ENCODE results near the gene TMEM171. TPM values are rescaled to one million over a fixed set of nuclear protein-coding genes. Genes with fewer than 3 reads are reported as not detected.

TMEM171 gene
- total RNA-seq, 1 experiment from 2014 or later, result not detected

DNA sequence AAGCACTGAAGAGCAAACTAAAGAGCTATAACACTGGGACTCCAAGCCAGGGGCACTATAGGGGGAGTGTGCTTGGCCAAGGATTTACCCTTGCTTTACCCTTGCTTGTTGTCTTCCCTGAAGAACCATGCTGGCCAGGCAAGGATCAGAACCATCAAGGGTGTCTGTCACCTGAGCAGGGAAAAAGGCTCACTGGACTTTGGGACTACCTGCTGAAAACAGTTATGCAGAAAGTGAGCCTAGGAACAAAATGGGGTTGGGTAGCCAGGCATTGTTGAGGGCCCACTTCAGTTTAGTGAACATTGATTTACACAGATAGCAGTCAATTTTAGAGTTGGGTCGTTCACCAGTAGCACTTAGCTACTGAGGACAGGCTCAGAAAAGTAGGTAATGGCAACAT lies 8.0 kb upstream of the TMEM171 start:
- Histone ChIP-seq H3K36me3 (no peaks in the 10 kb centered on the region), H3K9me3 (replicated peaks) (no peaks in the 10 kb centered on the region), H3K4me1 (peaks cover 7% of the 10 kb centered on the region; the same call in 1 of the 2 replicates), H3K4me3 (no peak overlapping the region), H3K27me3 (no peaks in the 10 kb centered on the region), H3K27ac (no peak overlapping the region)
- no peak for DNase-seq

- Histone ChIP-seq H3K36me3 (no peaks in the 10 kb centered on the region), H3K4me3 (no peak overlapping the region), H3K9me3 (replicated peaks) (no peaks in the 10 kb centered on the region), H3K27ac (no peak overlapping the region), H3K27me3 (no peaks in the 10 kb centered on the region; the same call in 1 of the 2 replicates), H3K4me1 (peaks cover 22% of the 10 kb centered on the region)
- no peak for DNase-seq
Observed at GRCh38 chr5:73114044-73114688, 6.2 kb upstream of the TMEM171 start.

GRCh38 chr5:73115399-73116051 lies 4.8 kb upstream of the TMEM171 start:
- Histone ChIP-seq H3K9me3 (replicated peaks) (no peaks in the 10 kb centered on the region), H3K27me3 (no peaks in the 10 kb centered on the region; the same call in 1 of the 2 replicates), H3K27ac (no peak overlapping the region), H3K36me3 (no peaks in the 10 kb centered on the region), H3K4me1 (peaks cover 22% of the 10 kb centered on the region), H3K4me3 (no peak overlapping the region)
- DNase-seq, result peak in 1 of 2 experiments; percentile 9

- peaks cover 22% of the 10 kb centered on the region for H3K4me1 ChIP-seq
- no peak overlapping the region for H3K27ac ChIP-seq
- DNase-seq, result no peak
- no peak overlapping the region for H3K4me3 ChIP-seq
- no peaks in the 10 kb centered on the region; the same call in 1 of the 2 replicates for H3K27me3 ChIP-seq
- H3K36me3 ChIP-seq, result no peaks in the 10 kb centered on the region
- no peaks in the 10 kb centered on the region for H3K9me3 ChIP-seq (replicated peaks)
Observed at GRCh38 chr5:73116506-73116905, 3.9 kb upstream of the TMEM171 start.

DNA sequence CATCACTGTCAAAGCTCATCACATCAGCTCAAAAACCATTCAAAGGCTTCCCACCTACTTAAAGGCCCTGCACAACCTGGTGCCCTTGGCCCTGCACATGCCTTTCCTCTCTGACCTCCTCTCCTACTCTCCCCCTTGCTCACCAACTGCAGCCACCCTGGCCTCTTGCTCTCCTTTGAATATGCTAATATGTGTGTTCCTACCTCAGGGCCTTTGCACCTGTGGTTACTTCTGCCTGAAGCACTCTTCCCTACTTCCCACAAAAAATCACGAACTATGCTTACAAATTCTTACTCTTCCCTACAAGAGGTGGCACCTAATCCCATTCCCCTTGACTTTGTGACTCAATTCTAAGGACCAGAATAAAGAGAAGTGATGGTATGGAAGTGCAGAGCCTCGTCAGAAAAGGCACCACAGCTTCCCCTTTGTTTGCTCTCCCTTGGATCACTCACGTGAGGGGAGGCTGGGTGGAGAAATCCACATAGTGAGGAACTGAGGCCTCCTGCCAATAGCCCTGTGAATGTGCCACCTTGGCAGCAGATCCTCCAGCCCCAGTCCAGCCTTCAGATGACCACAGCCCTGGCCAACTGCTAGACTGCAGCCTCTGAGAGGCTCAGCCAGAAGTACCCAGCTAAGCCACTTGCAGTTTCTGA lies 3.2 kb upstream of the TMEM171 start:
- Histone ChIP-seq H3K9me3 (replicated peaks) (no peaks in the 10 kb centered on the region), H3K36me3 (no peaks in the 10 kb centered on the region), H3K27ac (no peak overlapping the region), H3K27me3 (no peaks in the 10 kb centered on the region; the same call in 1 of the 2 replicates), H3K4me3 (no peak overlapping the region), H3K4me1 (peaks cover 22% of the 10 kb centered on the region)
- DNase-seq, result no peak

DNA sequence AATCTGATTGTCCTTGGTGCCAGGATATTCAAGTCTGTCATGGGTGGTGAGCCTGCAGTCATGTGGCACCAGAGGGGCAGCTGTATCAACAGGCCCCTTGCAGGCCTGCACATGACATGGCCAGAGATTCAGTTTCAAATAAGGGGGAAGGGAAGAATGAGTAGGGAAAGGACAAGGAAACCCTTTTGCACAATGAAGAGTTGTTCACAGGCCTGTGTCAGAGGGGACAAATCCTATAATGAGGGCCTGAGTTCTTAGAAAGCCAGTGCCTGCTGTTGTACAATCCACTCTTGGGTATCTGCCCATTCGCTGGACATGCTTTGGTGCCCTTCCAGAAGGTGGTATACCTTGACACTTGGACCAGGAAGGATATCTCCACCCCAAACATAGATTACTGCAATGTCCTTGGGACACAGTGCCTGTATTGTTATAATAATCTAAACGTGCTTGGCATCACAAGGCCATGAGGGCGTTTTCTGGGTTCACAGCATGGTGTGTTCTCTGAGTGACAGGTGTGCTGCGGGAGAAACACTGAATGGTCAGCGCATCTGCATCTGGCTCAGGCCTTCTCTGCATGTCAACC lies 1.9 kb upstream of the TMEM171 start:
- H3K4me1 ChIP-seq, result peaks cover 32% of the 10 kb centered on the region
- H3K36me3 ChIP-seq, result no peaks in the 10 kb centered on the region
- no peaks in the 10 kb centered on the region; the same call in 1 of the 2 replicates for H3K27me3 ChIP-seq
- no peak overlapping the region for H3K4me3 ChIP-seq
- peak; percentile 38 to 55 for DNase-seq
- H3K9me3 ChIP-seq (replicated peaks), result no peaks in the 10 kb centered on the region
- H3K27ac ChIP-seq, result peak overlapping the region; percentile 27; the same call in 1 of the 2 replicates

GRCh38 chr5:73119451-73120157 lies 771 bp upstream of the TMEM171 start:
- Histone ChIP-seq H3K36me3 (no peaks in the 10 kb centered on the region), H3K27me3 (no peaks in the 10 kb centered on the region; the same call in 1 of the 2 replicates), H3K27ac (no peak overlapping the region), H3K9me3 (replicated peaks) (no peaks in the 10 kb centered on the region), H3K4me1 (peaks cover 32% of the 10 kb centered on the region), H3K4me3 (no peak overlapping the region)
- no peak for DNase-seq

DNA sequence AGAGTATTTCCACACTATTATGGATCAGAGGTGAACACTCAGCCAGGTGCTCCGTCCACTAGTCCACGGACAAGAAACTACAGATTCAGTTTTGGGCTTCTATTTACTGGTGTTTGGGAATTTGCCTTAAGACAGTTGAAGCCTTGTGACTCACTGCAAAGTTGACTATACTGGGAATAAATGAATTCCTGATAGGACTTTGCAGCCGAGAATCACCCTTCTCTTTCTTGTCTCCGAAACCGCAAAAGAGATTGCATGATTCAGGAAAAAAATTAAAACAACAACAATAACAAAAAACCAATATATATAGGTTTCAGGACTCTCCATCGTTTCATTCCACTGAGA lies 716 bp downstream of the TMEM171 start:
- Histone ChIP-seq H3K4me3 (no peak overlapping the region), H3K36me3 (no peaks in the 10 kb centered on the region), H3K4me1 (peaks cover 25% of the 10 kb centered on the region), H3K27me3 (no peaks in the 10 kb centered on the region; the same call in 1 of the 2 replicates), H3K27ac (no peak overlapping the region), H3K9me3 (replicated peaks) (no peaks in the 10 kb centered on the region)
- no peak for DNase-seq

DNA sequence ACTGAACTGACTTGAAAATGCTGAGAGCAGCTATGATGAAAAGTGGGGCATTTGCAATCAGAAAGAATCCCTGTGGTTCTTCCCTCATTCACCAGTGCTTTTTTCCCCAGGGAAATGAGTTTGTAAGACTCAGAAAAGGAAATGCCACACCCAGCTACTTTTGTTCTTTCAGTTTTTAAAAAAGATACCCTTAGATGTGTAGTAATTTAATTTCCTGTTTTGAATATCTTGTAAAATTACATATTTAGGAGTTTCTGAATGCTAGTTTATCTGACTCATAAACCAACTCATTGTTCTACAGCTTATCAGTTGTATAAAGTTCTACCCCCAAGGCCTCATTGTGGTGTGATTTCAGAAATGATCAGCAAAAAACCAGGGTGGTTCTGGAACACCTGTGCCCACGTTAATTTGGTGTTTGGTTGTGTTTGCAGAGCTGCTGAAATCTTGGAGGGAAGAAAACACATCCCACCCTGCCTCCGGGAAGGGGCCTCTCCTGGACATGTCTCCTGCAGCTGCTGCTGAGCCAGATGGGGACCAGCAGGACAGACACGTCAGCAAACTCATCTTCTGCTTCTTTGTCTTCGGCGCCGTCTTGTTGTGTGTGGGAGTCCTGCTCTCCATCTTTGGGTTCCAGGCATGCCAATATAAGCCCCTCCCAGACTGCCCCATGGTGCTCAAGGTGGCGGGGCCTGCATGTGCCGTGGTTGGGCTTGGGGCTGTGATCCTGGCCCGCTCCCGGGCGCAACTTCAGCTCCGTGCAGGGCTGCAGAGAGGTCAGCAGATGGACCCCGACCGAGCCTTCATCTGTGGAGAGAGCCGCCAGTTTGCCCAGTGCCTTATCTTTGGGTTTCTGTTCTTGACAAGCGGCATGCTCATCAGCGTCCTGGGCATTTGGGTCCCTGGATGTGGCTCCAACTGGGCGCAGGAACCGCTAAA lies 2.8 kb downstream of the TMEM171 start:
- Histone ChIP-seq H3K36me3 (no peaks in the 10 kb centered on the region), H3K27ac (no peak overlapping the region), H3K4me3 (no peak overlapping the region), H3K27me3 (no peaks in the 10 kb centered on the region; the same call in 1 of the 2 replicates), H3K4me1 (peaks cover 19% of the 10 kb centered on the region), H3K9me3 (replicated peaks) (no peaks in the 10 kb centered on the region)
- peak; percentile 41 to 47 for DNase-seq

DNA sequence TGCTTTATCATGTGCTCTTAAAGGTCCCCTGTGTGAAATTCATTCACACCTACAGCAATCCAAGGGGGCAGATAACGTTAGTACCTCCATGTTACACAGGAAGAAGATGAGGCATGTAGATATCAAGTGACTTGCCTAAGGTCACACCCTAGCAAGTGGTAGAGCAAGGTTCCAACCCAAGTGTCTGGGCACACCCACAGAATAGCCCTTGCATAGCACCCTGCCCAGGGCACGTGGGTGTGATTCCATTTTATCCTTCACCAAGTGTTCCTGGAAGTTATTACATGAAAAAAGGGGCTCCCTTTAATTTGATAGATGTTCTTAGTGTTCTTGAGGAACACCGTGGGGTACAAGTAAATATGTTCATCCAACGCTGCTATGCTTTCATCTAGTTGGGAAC lies 4.9 kb downstream of the TMEM171 start:
- no peak for DNase-seq
- Histone ChIP-seq H3K9me3 (replicated peaks) (no peaks in the 10 kb centered on the region), H3K27me3 (no peaks in the 10 kb centered on the region), H3K36me3 (no peaks in the 10 kb centered on the region), H3K4me3 (no peak overlapping the region), H3K4me1 (peaks cover 11% of the 10 kb centered on the region), H3K27ac (no peak overlapping the region)

GRCh38 chr5:73126381-73126780 lies 6.0 kb downstream of the TMEM171 start:
- DNase-seq, result no peak
- Histone ChIP-seq H3K36me3 (no peaks in the 10 kb centered on the region), H3K4me1 (peaks cover 11% of the 10 kb centered on the region)

DNA sequence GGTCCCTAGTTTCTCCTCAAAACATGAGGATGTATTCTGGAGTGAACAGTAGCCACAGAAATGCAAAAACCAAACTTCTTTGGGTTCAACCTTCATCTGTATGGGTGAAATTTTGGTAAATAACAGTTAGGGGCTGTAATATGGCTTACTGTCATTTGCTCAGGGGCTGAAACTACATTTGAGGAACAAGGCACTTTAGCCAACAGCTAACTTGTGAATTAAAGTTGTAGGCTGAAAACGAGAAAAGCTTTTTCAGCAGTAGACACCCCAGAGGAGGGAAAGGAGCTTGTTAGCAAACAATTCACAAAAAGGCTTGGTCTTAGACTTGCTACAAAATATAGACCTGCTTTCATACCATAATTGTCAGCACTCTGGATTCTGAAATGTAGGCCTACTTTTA lies 6.6 kb downstream of the TMEM171 start:
- Histone ChIP-seq H3K27me3 (no peaks in the 10 kb centered on the region), H3K4me3 (no peak overlapping the region), H3K36me3 (no peaks in the 10 kb centered on the region), H3K27ac (no peak overlapping the region), H3K4me1 (peaks cover 11% of the 10 kb centered on the region), H3K9me3 (replicated peaks) (no peaks in the 10 kb centered on the region)
- DNase-seq, result no peak

More at GRCh38 chr5:73126381-73126780, 6.0 kb downstream of the TMEM171 start:
- Histone ChIP-seq H3K9me3 (replicated peaks) (no peaks in the 10 kb centered on the region), H3K27me3 (no peaks in the 10 kb centered on the region), H3K27ac (no peak overlapping the region), H3K4me3 (no peak overlapping the region)

- Histone ChIP-seq H3K27ac (no peak overlapping the region), H3K27me3 (no peaks in the 10 kb centered on the region), H3K4me1 (no peaks in the 10 kb centered on the region), H3K36me3 (no peaks in the 10 kb centered on the region), H3K4me3 (no peak overlapping the region), H3K9me3 (replicated peaks) (no peaks in the 10 kb centered on the region)
- DNase-seq, result no peak
Observed at GRCh38 chr5:73129143-73129542, 8.8 kb downstream of the TMEM171 start.

- Histone ChIP-seq H3K9me3 (replicated peaks) (no peaks in the 10 kb centered on the region), H3K36me3 (no peaks in the 10 kb centered on the region), H3K4me1 (no peaks in the 10 kb centered on the region), H3K4me3 (no peak overlapping the region), H3K27ac (no peak overlapping the region), H3K27me3 (no peaks in the 10 kb centered on the region)
- DNase-seq, result no peak
Observed at GRCh38 chr5:73130811-73131210, 10.4 kb downstream of the TMEM171 start.

Data from SJCRH30 (cell line).